Hepatocyte (in vitro differentiated cells): Measurements from ENCODE around the gene ATF6. TPM values are rescaled to one million over a fixed set of nuclear protein-coding genes. Genes with fewer than 3 reads are reported as not detected.

Experiments used
- DNase-seq: peaks from one replicate; pipeline ENCODE4 v3.0.0-alpha.2; 2016; ENCODE audit warnings: low spot score
- H2AFZ ChIP-seq: fragments of 200-600 bp; sonication (generic); 2 replicates; pipeline ENCODE4 v1.6.0; 2016; ENCODE audit warnings: antibody characterized with exemption, mild to moderate bottlenecking
- H3K27ac ChIP-seq: fragments of 200-600 bp; sonication (generic); 2 replicates; pipeline ENCODE4 v1.5.1; 2016; ENCODE audit warnings: mild to moderate bottlenecking
- H3K27me3 ChIP-seq: fragments of 200-600 bp; sonication (generic); 2 replicates; pipeline ENCODE4 v1.6.1; 2016
- H3K36me3 ChIP-seq: fragments of 200-600 bp; sonication (generic); replicated peaks from 2 replicates; pipeline ENCODE4 v1.5.1; 2016; ENCODE audit warnings: low read depth; ENCODE audit not compliant: insufficient read depth
- H3K4me1 ChIP-seq: fragments of 200-600 bp; sonication (generic); 2 replicates; pipeline ENCODE4 v1.5.1; 2016; ENCODE audit warnings: mild to moderate bottlenecking, moderate library complexity; ENCODE audit not compliant: insufficient read depth
- H3K4me2 ChIP-seq: fragments of 200-600 bp; sonication (generic); 2 replicates; pipeline ENCODE4 v1.6.0; 2016
- H3K4me3 ChIP-seq: fragments of 200-600 bp; sonication (generic); 2 replicates; pipeline ENCODE4 v1.5.1; 2016; ENCODE audit warnings: mild to moderate bottlenecking
- H3K79me2 ChIP-seq: fragments of 200-600 bp; sonication (generic); 2 replicates; pipeline ENCODE4 v1.6.0; 2017; ENCODE audit warnings: mild to moderate bottlenecking
- H3K9me2 ChIP-seq: fragments of 200-600 bp; sonication (generic); replicated peaks from 2 replicates; pipeline ENCODE4 v1.6.0; 2017; ENCODE audit warnings: mild to moderate bottlenecking; ENCODE audit not compliant: insufficient read depth
- H3K9me3 ChIP-seq: fragments of 200-600 bp; sonication (generic); 2 replicates; pipeline ENCODE4 v1.5.1; 2016; ENCODE audit warnings: low read depth, mild to moderate bottlenecking
- H4K20me1 ChIP-seq: fragments of 200-600 bp; sonication (generic); 2 replicates; pipeline ENCODE4 v1.6.0; 2016; ENCODE audit warnings: mild to moderate bottlenecking; ENCODE audit not compliant: insufficient read depth, poor library complexity, severe bottlenecking
- CTCF ChIP-seq: fragments of 200-600 bp; sonication (generic); IDR thresholded peaks from 2 replicates; pipeline ENCODE4 v1.5.1; 2016; ENCODE audit warnings: antibody characterized with exemption, mild to moderate bottlenecking; ENCODE audit not compliant: poor library complexity
- EZH2 ChIP-seq: fragments of 200-600 bp; sonication (generic); IDR thresholded peaks from 2 replicates; pipeline ENCODE4 v1.6.1; 2016; ENCODE audit warnings: antibody characterized with exemption, mild to moderate bottlenecking, borderline replicate concordance
- EZH2phosphoT487 ChIP-seq: fragments of 200-600 bp; sonication (generic); IDR thresholded peaks from one replicate; pipeline ENCODE4 v1.6.1; 2018; ENCODE audit warnings: antibody characterized with exemption, mild to moderate bottlenecking, low read depth, moderate library complexity; ENCODE audit not compliant: unreplicated experiment, severe bottlenecking
- WGBS: methylation state at CpG from one replicate; pipeline ENCODE4 v1.1.6; 2016; ENCODE audit warnings: low lambda C conversion rate; ENCODE audit errors: missing lambda C conversion rate; 5-methylcytosine and 5-hydroxymethylcytosine counted together
- polyA plus RNA-seq: library from polyadenylated mRNA; unstranded; fragments of >200 nt; fragmentation: Nextera tagmentation; extraction: Ambion mirVana; gene quantifications from 2 replicates; pipeline ENCODE4 v1.2.1, GENCODE V29; 2016
- total RNA-seq: library from RNA; depleted of rRNA; stranded (reverse); fragments of >200 nt; gene quantifications from 2 replicates; pipeline ENCODE4 v1.2.3, GENCODE V29; 2014

The ATF6 gene
- total and polyA plus RNA-seq, 2 experiments from 2014 or later = 15.3 to 29.8 TPM

- Histone ChIP-seq H3K27ac (no peak overlapping the region), H3K4me1 (no peaks in the 10 kb centered on the region), H3K4me3 (no peak overlapping the region), H3K9me2 (no peaks in the 10 kb centered on the region), H2AFZ (no peak overlapping the region), H3K4me2 (no peak overlapping the region), H3K9me3 (no peaks in the 10 kb centered on the region), H3K27me3 (no peaks in the 10 kb centered on the region), H4K20me1 (no peaks in the 10 kb centered on the region), H3K79me2 (no peaks in the 10 kb centered on the region), H3K36me3 (no peaks in the 10 kb centered on the region)
- TF ChIP-seq EZH2phosphoT487 = no peak
- no peak for TF ChIP-seq EZH2
- no peak for TF ChIP-seq CTCF
- no peak for DNase-seq
- 91% methylated on average over 2 of the region's 2 CpGs for WGBS
Observed at GRCh38 chr1:161839591-161839990, 73.5 kb downstream of the ATF6 start.

DNA sequence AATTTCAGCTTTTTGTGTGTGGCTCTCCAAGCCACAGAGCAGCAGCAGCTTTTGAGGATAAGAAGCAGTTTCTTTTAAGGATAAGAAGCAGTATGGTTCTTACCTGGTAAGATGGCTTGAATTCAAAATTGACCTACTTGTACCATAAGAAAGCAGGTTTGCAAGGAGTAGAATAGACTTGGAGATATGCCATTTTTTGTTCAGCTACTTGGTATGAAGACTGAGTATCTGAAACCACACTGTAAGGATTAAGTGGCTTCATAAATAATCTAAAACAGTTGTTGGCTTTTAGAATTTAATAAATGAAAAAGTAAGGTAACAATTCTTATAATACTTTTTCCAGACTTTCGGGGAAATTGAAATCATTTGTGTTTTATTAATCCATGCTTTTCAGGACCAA, 74.2 kb downstream of the ATF6 start:
- 79% methylated on average over 1 of the region's 1 CpG for WGBS
- no peak for TF ChIP-seq CTCF
- TF ChIP-seq EZH2 = no peak
- TF ChIP-seq EZH2phosphoT487 = no peak

DNA sequence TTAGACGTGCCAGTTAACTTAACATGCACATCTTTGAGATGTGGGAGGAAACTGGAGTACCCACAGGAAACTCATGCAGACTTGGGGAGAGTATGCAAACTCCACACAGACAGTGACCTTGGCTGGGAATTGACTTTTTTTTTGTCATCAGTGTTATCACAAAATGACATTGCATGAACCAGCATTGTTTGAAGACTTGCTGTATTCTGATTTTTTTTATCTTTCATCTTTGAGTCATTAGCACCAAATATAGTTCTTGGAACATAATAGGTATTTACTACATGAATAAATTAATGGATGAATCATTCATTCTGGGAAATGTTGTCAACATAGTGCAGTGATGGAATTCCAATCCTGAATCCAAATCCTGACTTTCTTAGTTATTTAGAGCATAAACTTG, 77.0 kb downstream of the ATF6 start:
- no peak overlapping the region for H3K27ac ChIP-seq
- TF ChIP-seq CTCF (no peak), EZH2phosphoT487 (no peak), EZH2 (no peak)
- WGBS = 83% methylated on average over 1 of the region's 1 CpG

More for the DNA sequence above, 74.2 kb downstream of the ATF6 start:
- no peaks in the 10 kb centered on the region for H3K36me3 ChIP-seq
- no peak overlapping the region for H3K27ac ChIP-seq
- H3K9me3 ChIP-seq = no peaks in the 10 kb centered on the region
- H3K4me2 ChIP-seq = no peak overlapping the region
- no peaks in the 10 kb centered on the region for H3K79me2 ChIP-seq
- no peaks in the 10 kb centered on the region for H3K9me2 ChIP-seq
- no peaks in the 10 kb centered on the region for H3K27me3 ChIP-seq
- no peak overlapping the region for H2AFZ ChIP-seq
- H3K4me1 ChIP-seq = no peaks in the 10 kb centered on the region
- DNase-seq = no peak
- no peak overlapping the region for H3K4me3 ChIP-seq
- no peaks in the 10 kb centered on the region for H4K20me1 ChIP-seq

GRCh38 chr1:161844696-161845095, 78.6 kb downstream of the ATF6 start:
- no peak for DNase-seq
- Histone ChIP-seq H3K4me3 (no peak overlapping the region), H3K9me3 (no peaks in the 10 kb centered on the region), H3K27ac (no peak overlapping the region), H3K9me2 (no peaks in the 10 kb centered on the region), H3K4me2 (no peak overlapping the region), H4K20me1 (no peaks in the 10 kb centered on the region), H3K27me3 (no peaks in the 10 kb centered on the region), H3K36me3 (no peaks in the 10 kb centered on the region), H3K79me2 (no peaks in the 10 kb centered on the region), H3K4me1 (no peaks in the 10 kb centered on the region), H2AFZ (no peak overlapping the region)
- TF ChIP-seq CTCF (no peak), EZH2 (no peak), EZH2phosphoT487 (no peak)

More for the DNA sequence above, 77.0 kb downstream of the ATF6 start:
- H3K27me3 ChIP-seq = no peaks in the 10 kb centered on the region
- no peaks in the 10 kb centered on the region for H3K9me2 ChIP-seq
- no peaks in the 10 kb centered on the region for H3K36me3 ChIP-seq
- no peaks in the 10 kb centered on the region for H3K79me2 ChIP-seq
- H3K4me1 ChIP-seq = no peaks in the 10 kb centered on the region
- H3K4me2 ChIP-seq = no peak overlapping the region
- H3K4me3 ChIP-seq = no peak overlapping the region
- no peak overlapping the region for H2AFZ ChIP-seq
- H4K20me1 ChIP-seq = no peaks in the 10 kb centered on the region
- no peaks in the 10 kb centered on the region for H3K9me3 ChIP-seq
- no peak for DNase-seq
